GM12874 (cell line): ENCODE measurements around the gene CHST15.

Source experiments
- TF ChIP-seq, protein P1 (sequence below): IDR thresholded peaks from 2 replicates; pipeline ENCODE4 v1.5.1; 2011; ENCODE audit warnings: low read depth, mild to moderate bottlenecking, control low read depth, low read length, moderate library complexity; ENCODE audit not compliant: insufficient read depth

Gene CHST15

DNA sequence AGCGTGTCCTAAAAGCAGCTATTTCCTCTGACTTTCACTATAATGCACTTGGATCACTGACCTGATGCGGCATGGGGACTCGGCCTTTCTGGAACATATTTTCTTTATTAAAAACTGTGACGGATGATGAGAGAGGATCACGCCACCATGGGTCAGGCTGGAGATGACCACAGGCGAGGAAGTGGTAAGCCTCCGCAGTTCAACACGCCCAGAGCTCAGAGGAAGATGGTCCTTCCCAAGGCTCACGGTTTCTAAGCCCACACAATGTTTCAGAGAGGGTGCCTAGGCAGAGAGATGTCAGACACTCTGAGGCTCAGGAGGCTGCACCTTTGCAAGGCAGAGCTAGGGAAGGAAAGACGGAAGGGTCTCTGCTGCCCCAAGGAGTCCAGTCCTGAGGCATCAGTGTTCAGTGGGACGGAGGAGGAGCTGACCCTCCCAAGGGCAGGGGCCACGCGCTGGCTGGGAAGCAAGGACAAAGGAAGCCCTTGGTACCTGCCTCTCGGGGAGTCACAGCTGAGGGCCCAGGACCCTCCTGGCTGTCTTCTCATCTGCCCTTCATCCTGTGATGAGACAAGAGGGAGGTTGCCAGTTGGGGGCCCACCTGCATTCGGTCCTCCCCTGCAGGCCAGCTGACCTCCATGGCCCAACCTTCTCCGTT is 9.5 kb downstream of the CHST15 start:
- TF ChIP-seq, protein P1, sequence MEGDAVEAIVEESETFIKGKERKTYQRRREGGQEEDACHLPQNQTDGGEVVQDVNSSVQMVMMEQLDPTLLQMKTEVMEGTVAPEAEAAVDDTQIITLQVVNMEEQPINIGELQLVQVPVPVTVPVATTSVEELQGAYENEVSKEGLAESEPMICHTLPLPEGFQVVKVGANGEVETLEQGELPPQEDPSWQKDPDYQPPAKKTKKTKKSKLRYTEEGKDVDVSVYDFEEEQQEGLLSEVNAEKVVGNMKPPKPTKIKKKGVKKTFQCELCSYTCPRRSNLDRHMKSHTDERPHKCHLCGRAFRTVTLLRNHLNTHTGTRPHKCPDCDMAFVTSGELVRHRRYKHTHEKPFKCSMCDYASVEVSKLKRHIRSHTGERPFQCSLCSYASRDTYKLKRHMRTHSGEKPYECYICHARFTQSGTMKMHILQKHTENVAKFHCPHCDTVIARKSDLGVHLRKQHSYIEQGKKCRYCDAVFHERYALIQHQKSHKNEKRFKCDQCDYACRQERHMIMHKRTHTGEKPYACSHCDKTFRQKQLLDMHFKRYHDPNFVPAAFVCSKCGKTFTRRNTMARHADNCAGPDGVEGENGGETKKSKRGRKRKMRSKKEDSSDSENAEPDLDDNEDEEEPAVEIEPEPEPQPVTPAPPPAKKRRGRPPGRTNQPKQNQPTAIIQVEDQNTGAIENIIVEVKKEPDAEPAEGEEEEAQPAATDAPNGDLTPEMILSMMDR, result no peak

DNA sequence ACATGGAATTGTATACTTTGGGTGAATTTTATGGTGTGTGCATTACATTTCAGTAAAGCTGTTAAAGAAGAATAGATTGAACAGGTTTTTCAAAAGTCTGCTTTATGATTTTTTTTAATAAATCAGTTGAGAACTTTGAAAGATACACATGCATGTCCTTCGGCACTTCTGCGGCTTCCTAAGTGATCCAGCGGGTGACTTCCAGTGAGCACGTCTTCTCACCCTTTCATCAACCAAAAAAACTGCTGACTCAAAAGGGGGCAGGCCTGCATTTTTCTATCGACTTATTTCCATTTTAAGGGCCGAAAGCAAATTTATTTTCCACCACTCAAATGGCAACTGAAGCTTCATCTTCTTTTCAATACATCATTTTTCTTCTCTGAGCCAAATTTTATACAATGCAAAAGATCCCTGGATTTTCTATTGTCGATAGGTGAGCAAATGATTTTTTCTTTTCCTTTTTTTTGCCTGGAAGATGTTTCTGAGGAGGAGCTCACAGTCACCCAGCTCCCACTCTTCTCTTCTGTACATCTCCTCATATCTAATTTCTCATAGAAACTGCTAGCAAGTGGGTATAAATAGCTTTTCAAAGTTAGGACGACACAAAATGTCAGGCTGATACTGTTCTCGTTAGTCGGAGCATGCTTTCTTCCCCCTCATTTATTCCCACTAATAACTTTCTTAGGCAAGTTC is 10.2 kb downstream of the CHST15 start:
- TF ChIP-seq, protein P1, result no peak

DNA sequence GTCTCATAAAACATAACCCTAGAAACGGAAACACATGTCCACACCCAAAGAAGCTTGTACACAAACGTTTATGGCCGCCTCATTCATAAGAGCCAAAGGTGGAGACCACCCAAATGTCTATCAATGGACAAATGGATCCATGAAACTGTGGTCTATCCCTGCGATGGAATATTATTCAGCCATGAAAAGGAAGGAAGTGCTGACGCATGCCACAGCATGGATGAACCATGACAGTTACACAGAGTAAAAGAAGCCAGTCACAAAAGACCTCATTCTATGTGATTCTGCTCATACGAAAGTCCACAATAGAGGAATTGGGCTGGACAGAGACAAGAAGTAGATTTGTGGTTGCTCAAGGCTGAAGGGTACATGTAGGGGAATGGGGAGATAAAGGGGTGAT is 10.8 kb downstream of the CHST15 start:
- TF ChIP-seq, protein P1, result no peak

DNA sequence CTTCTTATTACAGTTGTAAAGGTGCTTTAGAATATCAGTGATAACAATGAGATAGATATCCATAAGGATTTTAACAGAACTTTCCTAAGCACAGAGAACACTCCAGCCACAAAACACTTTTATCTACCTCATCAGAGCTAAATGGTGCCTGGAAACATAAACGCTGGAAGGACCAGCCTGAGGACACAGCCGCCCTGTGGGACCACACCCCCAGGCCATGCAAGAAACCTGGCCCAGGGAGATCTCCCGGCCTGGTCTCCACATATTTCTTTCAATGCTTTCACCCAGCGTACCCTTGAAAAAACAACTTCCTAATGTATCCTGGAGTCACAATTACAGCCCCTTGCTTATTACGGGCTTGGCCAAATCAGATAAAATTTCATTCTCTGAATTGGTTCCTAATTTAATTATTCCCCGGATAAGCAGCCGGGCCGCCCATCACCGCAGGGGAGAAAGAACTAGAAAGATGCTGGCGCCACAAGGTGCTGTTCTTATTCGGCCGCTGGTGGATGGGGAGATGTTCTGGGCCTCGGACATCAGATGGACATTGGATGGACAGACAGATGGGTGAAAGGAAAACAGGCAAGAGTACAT is 11.8 kb downstream of the CHST15 start:
- TF ChIP-seq, protein P1, result no peak

DNA sequence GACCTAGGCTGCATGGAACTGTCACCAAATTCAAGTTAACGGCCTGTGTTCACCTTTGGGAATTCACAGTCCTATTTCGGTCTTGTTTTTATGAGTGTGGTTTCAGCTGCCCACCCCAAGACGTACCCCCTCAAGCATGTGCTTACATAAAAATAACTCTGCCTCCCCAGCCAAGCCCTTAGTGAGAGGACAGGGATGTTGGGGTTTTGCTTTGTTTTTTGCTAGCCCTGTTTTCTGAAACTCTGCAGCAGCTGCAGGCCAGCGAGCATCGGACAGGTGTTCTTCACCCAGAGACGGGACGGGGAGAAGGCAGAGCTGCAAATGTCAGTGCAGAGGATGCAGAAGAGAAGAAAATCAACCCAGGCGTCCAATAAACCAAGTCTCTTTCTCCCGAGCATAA is 13.5 kb downstream of the CHST15 start:
- TF ChIP-seq, protein P1, result no peak

DNA sequence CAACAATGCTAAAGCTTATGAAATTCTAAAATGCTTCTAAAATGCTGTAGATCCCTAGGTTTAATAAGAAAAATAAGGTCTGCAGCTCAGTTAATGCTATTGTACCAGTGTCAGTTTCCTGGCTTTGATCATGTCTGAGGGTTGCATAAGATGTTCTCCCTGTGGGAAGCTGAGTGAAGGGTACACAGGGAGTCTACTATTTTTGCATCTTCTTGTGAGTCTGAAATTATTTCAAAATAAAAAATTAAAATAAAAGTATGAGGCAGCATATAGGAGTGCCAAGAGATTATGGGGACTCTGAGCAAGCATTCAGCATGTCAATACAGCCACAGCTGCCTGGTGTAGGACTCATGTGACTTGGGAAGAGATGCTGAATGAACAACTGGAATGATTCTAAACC is 14.7 kb downstream of the CHST15 start:
- TF ChIP-seq, protein P1, result no peak

DNA sequence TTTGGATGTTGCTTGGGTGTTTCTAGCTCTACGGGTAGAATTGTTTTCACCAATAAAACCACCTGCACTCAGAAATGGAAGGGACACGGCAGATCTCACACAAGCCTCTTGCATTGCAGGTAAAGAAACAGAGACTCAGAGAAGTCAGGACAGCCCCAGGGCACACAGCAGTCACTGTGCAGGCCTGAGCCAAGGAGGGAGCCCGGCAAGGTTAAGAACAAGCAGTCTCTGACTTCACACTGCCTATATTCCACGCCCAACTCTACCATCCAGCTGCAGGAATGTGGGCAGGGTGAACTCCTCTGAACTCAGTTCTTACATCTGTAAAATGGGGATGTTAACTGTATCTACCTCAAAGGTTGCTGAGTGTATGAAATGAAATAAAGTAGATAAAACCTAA is 15.4 kb downstream of the CHST15 start:
- TF ChIP-seq, protein P1, result no peak
